Lung (tissue), 12 donors: ENCODE measurements around the gene RANBP17. TPM values are rescaled to one million over a fixed set of nuclear protein-coding genes. Genes with fewer than 3 reads are reported as not detected.

ENCODE experiments used
- ATAC-seq: fragments of 200-7000 bp; cut with Tn5 transposase; one replicate; pipeline ENCODE4 v1.9.1; 2020; ENCODE audit warnings: moderate number of reproducible peaks; ENCODE audit not compliant: insufficient read depth, low FRiP score
- DNase-seq, 3 donors: peaks; one replicate each; pipeline ENCODE4 v3.0.0-alpha.2; 2013 to 2017
- H3K27ac ChIP-seq, 2 donors: one replicate each; pipeline ENCODE4 v1.5.1; 2013; ENCODE audit warnings: mild to moderate bottlenecking in 2 of 2, moderate library complexity in 2 of 2, control low read depth in 1 of 2, inconsistent platforms in 1 of 2, low read depth in 1 of 2, low read length in 1 of 2
- H3K27me3 ChIP-seq, 3 donors: one replicate each; pipeline ENCODE4 v1.5.1; 2013; ENCODE audit warnings: low read length in 2 of 3; ENCODE audit not compliant: control insufficient read depth in 3 of 3, insufficient read depth in 3 of 3
- H3K36me3 ChIP-seq, 4 donors: one replicate each; pipeline ENCODE4 v1.5.1; 2013; ENCODE audit warnings: low read length in 4 of 4, mild to moderate bottlenecking in 1 of 4, moderate library complexity in 1 of 4; ENCODE audit not compliant: control insufficient read depth in 4 of 4, insufficient read depth in 4 of 4
- H3K4me1 ChIP-seq, 5 donors: one replicate each; pipeline ENCODE4 v1.5.1; 2013; ENCODE audit warnings: low read length in 5 of 5, mild to moderate bottlenecking in 2 of 5, moderate library complexity in 1 of 5; ENCODE audit not compliant: control insufficient read depth in 5 of 5, insufficient read depth in 5 of 5
- H3K4me3 ChIP-seq: one replicate; pipeline ENCODE4 v1.5.1; 2013; ENCODE audit warnings: mild to moderate bottlenecking, control low read depth, moderate library complexity
- H3K9ac ChIP-seq, 2 donors: one replicate each; pipeline ENCODE4 v1.5.1; 2013; ENCODE audit warnings: low read length in 2 of 2, control low read depth in 1 of 2; ENCODE audit not compliant: insufficient read depth in 1 of 2
- H3K9me3 ChIP-seq, 4 donors: one replicate each; pipeline ENCODE4 v1.5.1; 2013; ENCODE audit warnings: low read length in 3 of 4, mild to moderate bottlenecking in 1 of 4, moderate library complexity in 1 of 4; ENCODE audit not compliant: control insufficient read depth in 4 of 4, insufficient read depth in 3 of 4
- WGBS, 2 donors: extraction: QIAGEN DNeasy Blood & Tissue Kit; methylation state at CpG; one replicate each; pipeline ENCODE4 v1.1.7; 2013; 5-methylcytosine and 5-hydroxymethylcytosine counted together
- polyA plus RNA-seq, 2 donors: library from polyadenylated mRNA; stranded (reverse); fragments of 200-250 nt; gene quantifications; one replicate each; pipeline ENCODE4 v1.2.1, GENCODE V29; 2013
- total RNA-seq, 2 donors: library from RNA; depleted of rRNA in 1 of 2; stranded (reverse); fragments of >200 nt in 1 of 2; gene quantifications; one replicate each; pipeline ENCODE4 v1.2.1, GENCODE V29; 2014 to 2021
- TF ChIP-seq, protein P1 (sequence below): IDR thresholded peaks from 2 replicates; pipeline ENCODE4 v1.5.1; 2012; ENCODE audit warnings: mild to moderate bottlenecking; ENCODE audit errors: control extremely low read depth, extremely low read depth
- donor health status: control.
- donor health status: control.
- donor health status: Bipolar disorder and iron deficiency.
- donor health status: healthy.
- donor health status: DM: yes; HTN: yes; CAD: no.

RANBP17 gene
- total and polyA plus RNA-seq, 4 donors = 1.8 to 130 (median 11.0) TPM

DNA sequence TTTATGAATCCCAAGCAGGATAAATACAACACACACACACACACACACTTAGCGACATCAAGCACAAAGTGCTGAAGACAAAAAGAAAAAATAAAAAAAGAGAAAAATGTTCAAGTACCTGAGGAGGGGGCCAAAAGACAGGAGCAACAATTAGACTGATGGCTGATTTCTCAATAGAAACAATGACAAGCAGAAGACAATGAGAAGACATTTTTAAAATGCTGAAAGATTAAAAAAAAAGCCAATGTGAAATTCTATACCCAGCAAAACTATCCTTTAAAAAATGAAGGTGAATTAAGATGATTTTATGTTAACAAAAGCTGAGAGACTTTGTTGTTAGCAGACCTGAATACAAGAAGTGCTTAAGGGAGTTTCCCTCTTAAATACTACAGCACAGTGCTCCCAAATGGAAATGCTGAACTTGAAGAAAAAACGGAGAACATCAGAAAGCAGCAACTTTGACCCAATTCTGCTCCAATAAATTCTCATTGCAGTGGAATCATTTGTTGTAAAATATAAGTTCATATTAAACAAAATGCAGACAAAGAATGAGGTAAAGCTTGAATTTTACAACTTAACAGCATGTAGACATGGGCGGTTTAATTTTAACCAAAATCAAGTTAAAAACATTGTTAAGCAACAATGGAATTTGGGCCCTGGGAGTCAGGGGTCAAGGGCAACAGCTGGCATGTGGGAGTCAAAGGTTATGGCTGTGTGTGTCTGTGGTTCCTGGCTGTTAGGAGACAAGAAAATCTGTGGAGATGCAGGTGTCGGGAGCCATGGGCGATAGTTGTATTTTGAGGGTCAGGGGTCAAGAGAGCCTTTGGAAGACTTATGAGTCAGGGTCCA, 776 bp upstream of the RANBP17 start:
- ATAC-seq (no peak), DNase-seq (peak in 2 of 3 donors; percentile 13 to 27)
- Histone ChIP-seq H3K9ac (no peak overlapping the region), H3K9me3 (peaks cover 0 to 5% (median 5%) of the 10 kb centered on the region in 4 donors), H3K27ac (no peak overlapping the region), H3K27me3 (no peaks in the 10 kb centered on the region), H3K36me3 (no peaks in the 10 kb centered on the region), H3K4me1 (peaks cover 0 to 7% (median 5%) of the 10 kb centered on the region in 5 donors), H3K4me3 (no peak overlapping the region)
- WGBS, 2 donors = 94 to 95% methylated on average over 5 of the region's 5 CpGs
- TF ChIP-seq, protein P1, sequence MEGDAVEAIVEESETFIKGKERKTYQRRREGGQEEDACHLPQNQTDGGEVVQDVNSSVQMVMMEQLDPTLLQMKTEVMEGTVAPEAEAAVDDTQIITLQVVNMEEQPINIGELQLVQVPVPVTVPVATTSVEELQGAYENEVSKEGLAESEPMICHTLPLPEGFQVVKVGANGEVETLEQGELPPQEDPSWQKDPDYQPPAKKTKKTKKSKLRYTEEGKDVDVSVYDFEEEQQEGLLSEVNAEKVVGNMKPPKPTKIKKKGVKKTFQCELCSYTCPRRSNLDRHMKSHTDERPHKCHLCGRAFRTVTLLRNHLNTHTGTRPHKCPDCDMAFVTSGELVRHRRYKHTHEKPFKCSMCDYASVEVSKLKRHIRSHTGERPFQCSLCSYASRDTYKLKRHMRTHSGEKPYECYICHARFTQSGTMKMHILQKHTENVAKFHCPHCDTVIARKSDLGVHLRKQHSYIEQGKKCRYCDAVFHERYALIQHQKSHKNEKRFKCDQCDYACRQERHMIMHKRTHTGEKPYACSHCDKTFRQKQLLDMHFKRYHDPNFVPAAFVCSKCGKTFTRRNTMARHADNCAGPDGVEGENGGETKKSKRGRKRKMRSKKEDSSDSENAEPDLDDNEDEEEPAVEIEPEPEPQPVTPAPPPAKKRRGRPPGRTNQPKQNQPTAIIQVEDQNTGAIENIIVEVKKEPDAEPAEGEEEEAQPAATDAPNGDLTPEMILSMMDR = no peak

DNA sequence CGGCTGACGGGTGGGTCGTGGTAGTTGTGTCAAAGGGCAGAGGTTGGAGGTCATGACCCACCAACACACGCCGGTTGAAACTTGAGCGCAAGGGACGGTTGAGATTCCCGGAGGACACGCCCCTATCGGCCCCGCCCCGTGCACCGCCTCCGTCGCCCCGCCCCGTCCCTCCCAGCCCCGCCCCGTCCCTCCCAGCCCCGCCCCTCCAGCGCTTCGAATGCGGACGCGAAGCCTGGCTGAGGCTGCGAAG, 226 bp upstream of the RANBP17 start:
- Histone ChIP-seq H3K36me3 (no peaks in the 10 kb centered on the region), H3K4me1 (peaks cover 0 to 7% (median 5%) of the 10 kb centered on the region in 5 donors), H3K27me3 (no peaks in the 10 kb centered on the region), H3K9ac (no peak overlapping the region), H3K27ac (no peak overlapping the region), H3K4me3 (peak overlapping the region; percentile 81), H3K9me3 (peaks cover 0 to 5% (median 5%) of the 10 kb centered on the region in 4 donors)
- TF ChIP-seq, protein P1 = no peak
- DNase-seq (no peak), ATAC-seq (no peak)
- 13 to 19% methylated on average over 17 to 26 of the region's 26 CpGs for WGBS, 2 donors

DNA sequence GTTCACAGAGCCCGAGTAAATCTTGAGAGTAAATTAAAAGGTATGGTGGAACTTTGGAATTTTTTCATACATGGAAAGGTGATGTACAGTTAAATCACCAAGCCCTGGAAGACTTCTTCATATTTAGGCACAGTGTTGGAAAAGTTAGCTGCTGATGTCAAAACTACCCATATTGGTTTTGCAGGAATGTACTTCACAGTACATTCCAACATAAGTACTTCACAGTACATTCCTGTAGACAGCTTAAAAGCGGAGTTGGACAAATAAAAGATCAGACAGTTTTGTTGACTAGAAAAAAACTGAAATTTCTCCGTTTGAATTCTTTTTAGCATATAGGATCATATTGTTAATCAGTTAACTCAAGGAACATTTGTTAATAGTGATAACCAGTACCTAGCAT, 1.8 kb downstream of the RANBP17 start:
- DNase-seq (peak in 2 of 3 donors; percentile 40 to 60), ATAC-seq (no peak)
- Histone ChIP-seq H3K27ac (no peak overlapping the region), H3K4me1 (peaks cover 0 to 7% (median 5%) of the 10 kb centered on the region in 5 donors), H3K27me3 (no peaks in the 10 kb centered on the region), H3K4me3 (no peak overlapping the region), H3K9ac (no peak overlapping the region), H3K36me3 (no peaks in the 10 kb centered on the region), H3K9me3 (peaks cover 0 to 5% (median 5%) of the 10 kb centered on the region in 4 donors)
- TF ChIP-seq, protein P1 = no peak
- WGBS, 2 donors = 66 to 91% methylated on average over 3 of the region's 3 CpGs

DNA sequence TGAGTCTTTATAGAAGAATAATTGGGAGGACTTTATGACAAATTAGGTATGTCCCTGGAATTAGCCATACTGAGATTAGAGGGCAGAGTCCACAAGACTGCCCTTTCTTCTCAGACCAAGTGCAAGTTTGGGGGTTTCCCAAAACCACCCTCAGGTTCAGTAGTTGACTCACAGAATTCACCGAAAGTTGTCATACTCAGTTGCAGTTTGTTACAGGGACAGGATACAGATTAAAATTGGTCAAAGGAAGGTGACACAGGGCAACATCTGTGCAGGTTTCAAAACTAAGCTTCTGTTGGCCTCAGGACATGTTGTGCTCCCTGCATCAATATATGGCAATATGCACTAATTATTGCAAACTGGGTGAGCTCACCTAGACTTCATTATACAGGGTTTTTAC, 3.8 kb downstream of the RANBP17 start:
- no peaks in the 10 kb centered on the region for H3K27me3 ChIP-seq
- peaks cover 0 to 4% (median 1%) of the 10 kb centered on the region in 4 donors for H3K9me3 ChIP-seq
- H3K36me3 ChIP-seq = no peaks in the 10 kb centered on the region
- H3K4me3 ChIP-seq = no peak overlapping the region
- H3K4me1 ChIP-seq = peaks cover 0 to 7% (median 5%) of the 10 kb centered on the region in 5 donors
- DNase-seq = no peak
- no peak overlapping the region for H3K27ac ChIP-seq
- 89 to 100% methylated on average over 1 of the region's 1 CpG for WGBS, 2 donors
- ATAC-seq = no peak
- TF ChIP-seq, protein P1 = no peak
- no peak overlapping the region for H3K9ac ChIP-seq
